ENCODE data around the gene AGFG2. TPM values are rescaled to one million over a fixed set of nuclear protein-coding genes. Genes with fewer than 3 reads are reported as not detected.
"Not testable (repeated sequence)": the region's sequence is repeated elsewhere in the genome, so short reads cannot be mapped to it uniquely, and the experiment has no call there.

The AGFG2 gene
- total RNA-seq, 1 experiment from 2014 or later = 6.7 TPM

GRCh38 chr7:100516135-100516812 is 22.7 kb upstream of the AGFG2 start:
- peaks cover 11% of the 10 kb centered on the region for H3K4me1 ChIP-seq (ENCODE audit: low read length)
- H2AFZ ChIP-seq (ENCODE audit: low read length) = no peak overlapping the region
- H3K4me2 ChIP-seq (ENCODE audit: low read depth, low read length, poor library complexity, severe bottlenecking) = peak overlapping the region; percentile 39
- H3K9me2 ChIP-seq (replicated peaks; ENCODE audit: insufficient read depth, low read length) = no peaks in the 10 kb centered on the region
- H3K36me3 ChIP-seq (ENCODE audit: insufficient read depth, low read length) = no peaks in the 10 kb centered on the region
- H3K27ac ChIP-seq (ENCODE audit: low read length) = no peak overlapping the region
- H4K20me1 ChIP-seq (ENCODE audit: insufficient read depth, low read depth, low read length) = no peaks in the 10 kb centered on the region
- no peaks in the 10 kb centered on the region for H3K79me2 ChIP-seq (ENCODE audit: low read length)
- peak overlapping the region; percentile 36 for H3K9ac ChIP-seq (ENCODE audit: low read length)
- no peak overlapping the region for H3K4me3 ChIP-seq (ENCODE audit: low read length)
- no peaks in the 10 kb centered on the region for H3K9me3 ChIP-seq (ENCODE audit: low read length)
- peak; percentile 83 for DNase-seq
- no peaks in the 10 kb centered on the region for H3K27me3 ChIP-seq (ENCODE audit: low read length)

DNA sequence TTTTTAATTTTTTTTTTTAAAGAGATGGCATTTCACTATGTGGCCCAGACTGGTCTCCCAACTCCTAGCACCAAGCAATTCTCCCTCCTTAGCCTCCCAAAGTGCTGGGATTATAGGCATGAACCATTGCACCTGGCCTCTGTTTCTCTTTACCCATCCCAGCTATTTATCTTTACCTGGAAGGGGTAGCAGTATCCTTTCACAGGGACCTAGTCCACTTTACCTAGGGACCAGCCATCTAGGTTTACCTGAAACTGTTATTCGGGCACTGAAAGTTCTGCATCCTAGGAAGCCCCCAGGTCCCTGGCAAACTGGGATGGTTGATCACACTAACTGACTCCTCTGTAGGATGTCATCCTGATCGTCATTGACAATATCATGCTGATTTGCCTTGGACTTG is 21.7 kb upstream of the AGFG2 start:
- Histone ChIP-seq H3K9ac (ENCODE audit: low read length) (no peak overlapping the region), H3K36me3 (ENCODE audit: insufficient read depth, low read length) (no peaks in the 10 kb centered on the region), H3K27me3 (ENCODE audit: low read length) (no peaks in the 10 kb centered on the region), H3K9me3 (ENCODE audit: low read length) (no peaks in the 10 kb centered on the region), H3K27ac (ENCODE audit: low read length) (no peak overlapping the region), H3K4me3 (ENCODE audit: low read length) (no peak overlapping the region), H3K9me2 (replicated peaks; ENCODE audit: insufficient read depth, low read length) (no peaks in the 10 kb centered on the region), H3K4me2 (ENCODE audit: low read depth, low read length, poor library complexity, severe bottlenecking) (no peak overlapping the region), H3K79me2 (ENCODE audit: low read length) (no peaks in the 10 kb centered on the region), H3K4me1 (ENCODE audit: low read length) (peaks cover 11% of the 10 kb centered on the region), H4K20me1 (ENCODE audit: insufficient read depth, low read depth, low read length) (no peaks in the 10 kb centered on the region), H2AFZ (ENCODE audit: low read length) (no peak overlapping the region)
- DNase-seq = no peak

- Histone ChIP-seq H3K4me1 (ENCODE audit: low read length) (peaks cover 11% of the 10 kb centered on the region), H3K27ac (ENCODE audit: low read length) (no peak overlapping the region), H4K20me1 (ENCODE audit: insufficient read depth, low read depth, low read length) (no peaks in the 10 kb centered on the region), H3K9me2 (replicated peaks; ENCODE audit: insufficient read depth, low read length) (no peaks in the 10 kb centered on the region), H3K9me3 (ENCODE audit: low read length) (no peaks in the 10 kb centered on the region), H2AFZ (ENCODE audit: low read length) (no peak overlapping the region), H3K27me3 (ENCODE audit: low read length) (no peaks in the 10 kb centered on the region), H3K79me2 (ENCODE audit: low read length) (no peaks in the 10 kb centered on the region), H3K4me3 (ENCODE audit: low read length) (no peak overlapping the region), H3K9ac (ENCODE audit: low read length) (no peak overlapping the region), H3K36me3 (ENCODE audit: insufficient read depth, low read length) (no peaks in the 10 kb centered on the region), H3K4me2 (ENCODE audit: low read depth, low read length, poor library complexity, severe bottlenecking) (no peak overlapping the region)
- no peak for DNase-seq
Measured at GRCh38 chr7:100519580-100519979, 19.4 kb upstream of the AGFG2 start.

- Histone ChIP-seq H3K27ac (ENCODE audit: low read length) (no peak overlapping the region), H3K36me3 (ENCODE audit: insufficient read depth, low read length) (no peaks in the 10 kb centered on the region), H3K27me3 (ENCODE audit: low read length) (no peaks in the 10 kb centered on the region), H3K4me2 (ENCODE audit: low read depth, low read length, poor library complexity, severe bottlenecking) (no peak overlapping the region), H3K9ac (ENCODE audit: low read length) (no peak overlapping the region), H3K9me2 (replicated peaks; ENCODE audit: insufficient read depth, low read length) (no peaks in the 10 kb centered on the region), H2AFZ (ENCODE audit: low read length) (no peak overlapping the region), H3K9me3 (ENCODE audit: low read length) (no peaks in the 10 kb centered on the region), H3K79me2 (ENCODE audit: low read length) (no peaks in the 10 kb centered on the region), H4K20me1 (ENCODE audit: insufficient read depth, low read depth, low read length) (no peaks in the 10 kb centered on the region), H3K4me3 (ENCODE audit: low read length) (no peak overlapping the region), H3K4me1 (ENCODE audit: low read length) (peaks cover 11% of the 10 kb centered on the region)
- DNase-seq = no peak
Measured at GRCh38 chr7:100520138-100520537, 18.9 kb upstream of the AGFG2 start.

DNA sequence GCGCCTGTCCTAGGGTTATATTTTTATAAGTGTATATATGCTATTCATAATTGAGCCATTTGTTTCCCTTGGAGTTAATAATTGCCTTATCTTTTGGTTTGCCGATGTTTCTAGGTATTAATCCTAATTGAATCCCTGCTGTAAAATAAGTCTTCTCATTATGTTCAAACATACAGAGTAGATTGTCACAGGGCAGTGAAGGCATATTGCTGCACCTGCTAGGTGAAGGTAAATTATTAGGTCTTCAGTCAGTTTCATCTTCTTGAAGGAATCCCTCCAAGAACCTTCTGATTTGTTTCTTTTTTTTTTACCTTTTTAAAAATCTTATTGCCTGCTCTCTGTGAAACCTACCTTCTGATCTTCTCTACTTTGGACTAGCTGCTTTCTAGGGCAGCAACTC is 17.9 kb upstream of the AGFG2 start:
- H3K9ac ChIP-seq (ENCODE audit: low read length) = no peak overlapping the region
- no peak overlapping the region for H3K27ac ChIP-seq (ENCODE audit: low read length)
- H3K4me2 ChIP-seq (ENCODE audit: low read depth, low read length, poor library complexity, severe bottlenecking) = no peak overlapping the region
- H4K20me1 ChIP-seq (ENCODE audit: insufficient read depth, low read depth, low read length) = no peaks in the 10 kb centered on the region
- H3K9me2 ChIP-seq (replicated peaks; ENCODE audit: insufficient read depth, low read length) = no peaks in the 10 kb centered on the region
- H2AFZ ChIP-seq (ENCODE audit: low read length) = no peak overlapping the region
- DNase-seq = no peak
- no peak overlapping the region for H3K4me3 ChIP-seq (ENCODE audit: low read length)
- peaks cover 7% of the 10 kb centered on the region for H3K4me1 ChIP-seq (ENCODE audit: low read length)
- H3K36me3 ChIP-seq (ENCODE audit: insufficient read depth, low read length) = no peaks in the 10 kb centered on the region
- no peaks in the 10 kb centered on the region for H3K27me3 ChIP-seq (ENCODE audit: low read length)
- H3K9me3 ChIP-seq (ENCODE audit: low read length) = no peaks in the 10 kb centered on the region
- no peaks in the 10 kb centered on the region for H3K79me2 ChIP-seq (ENCODE audit: low read length)

DNA sequence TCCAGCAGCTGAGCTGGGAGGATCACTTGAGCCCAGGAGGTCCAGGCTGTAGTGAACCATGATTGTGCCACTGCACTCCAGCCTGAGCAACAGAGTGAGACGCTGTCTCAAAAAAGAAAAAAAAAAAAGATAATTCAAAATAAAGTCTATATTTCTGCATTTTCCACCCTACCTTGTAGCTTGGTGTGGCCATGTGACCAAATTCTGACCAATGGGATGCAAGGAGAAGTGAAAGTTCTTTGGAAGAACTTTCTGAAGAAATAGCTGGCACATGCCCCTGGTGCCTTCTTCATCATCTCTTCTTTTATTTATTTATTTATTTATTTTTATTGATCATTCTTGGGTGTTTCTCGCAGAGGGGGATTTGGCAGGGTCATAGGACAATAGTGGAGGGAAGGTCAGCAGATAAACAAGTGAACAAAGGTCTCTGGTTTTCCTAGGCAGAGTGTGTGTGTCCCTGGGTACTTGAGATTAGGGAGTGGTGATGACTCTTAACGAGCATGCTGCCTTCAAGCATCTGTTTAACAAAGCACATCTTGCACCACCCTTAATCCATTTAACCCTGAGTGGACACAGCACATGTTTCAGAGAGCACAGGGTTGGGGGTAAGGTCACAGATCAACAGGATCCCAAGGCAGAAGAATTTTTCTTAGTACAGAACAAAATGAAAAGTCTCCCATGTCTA is 17.0 kb upstream of the AGFG2 start:
- not testable (repeated sequence) for H3K36me3 ChIP-seq (ENCODE audit: insufficient read depth, low read length); H2AFZ ChIP-seq (ENCODE audit: low read length); H3K79me2 ChIP-seq (ENCODE audit: low read length); H3K27me3 ChIP-seq (ENCODE audit: low read length); H3K4me1 ChIP-seq (ENCODE audit: low read length); H3K27ac ChIP-seq (ENCODE audit: low read length); H4K20me1 ChIP-seq (ENCODE audit: insufficient read depth, low read depth, low read length); H3K9me3 ChIP-seq (ENCODE audit: low read length); H3K9ac ChIP-seq (ENCODE audit: low read length); H3K4me3 ChIP-seq (ENCODE audit: low read length); H3K9me2 ChIP-seq (replicated peaks; ENCODE audit: insufficient read depth, low read length); H3K4me2 ChIP-seq (ENCODE audit: low read depth, low read length, poor library complexity, severe bottlenecking)
- peak; percentile 58 for DNase-seq

GRCh38 chr7:100523192-100523591 is 15.8 kb upstream of the AGFG2 start:
- H3K27me3 ChIP-seq (ENCODE audit: low read length); H3K4me3 ChIP-seq (ENCODE audit: low read length); H3K4me1 ChIP-seq (ENCODE audit: low read length); H3K27ac ChIP-seq (ENCODE audit: low read length); H3K9ac ChIP-seq (ENCODE audit: low read length); H2AFZ ChIP-seq (ENCODE audit: low read length); H3K9me3 ChIP-seq (ENCODE audit: low read length); H3K79me2 ChIP-seq (ENCODE audit: low read length); H3K9me2 ChIP-seq (replicated peaks; ENCODE audit: insufficient read depth, low read length); H4K20me1 ChIP-seq (ENCODE audit: insufficient read depth, low read depth, low read length); DNase-seq; H3K4me2 ChIP-seq (ENCODE audit: low read depth, low read length, poor library complexity, severe bottlenecking); H3K36me3 ChIP-seq (ENCODE audit: insufficient read depth, low read length): not testable (repeated sequence)

- DNase-seq; H4K20me1 ChIP-seq (ENCODE audit: insufficient read depth, low read depth, low read length); H3K9ac ChIP-seq (ENCODE audit: low read length); H3K27me3 ChIP-seq (ENCODE audit: low read length); H3K79me2 ChIP-seq (ENCODE audit: low read length); H3K4me2 ChIP-seq (ENCODE audit: low read depth, low read length, poor library complexity, severe bottlenecking); H2AFZ ChIP-seq (ENCODE audit: low read length); H3K27ac ChIP-seq (ENCODE audit: low read length); H3K9me3 ChIP-seq (ENCODE audit: low read length); H3K4me1 ChIP-seq (ENCODE audit: low read length); H3K4me3 ChIP-seq (ENCODE audit: low read length); H3K36me3 ChIP-seq (ENCODE audit: insufficient read depth, low read length); H3K9me2 ChIP-seq (replicated peaks; ENCODE audit: insufficient read depth, low read length): not testable (repeated sequence)
Measured at GRCh38 chr7:100528108-100528866, 10.7 kb upstream of the AGFG2 start.

All from Karpas-422 (cell line).